Lower leg skin (tissue), 4 donors: ENCODE data around the gene ERMP1. TPM values are rescaled to one million over a fixed set of nuclear protein-coding genes. Genes with fewer than 3 reads are reported as not detected.

Source experiments
- DNase-seq, 2 donors: peaks; one replicate each; pipeline ENCODE4 v3.0.0-alpha.2; 2019; ENCODE audit warnings: low spot score in 2 of 2
- H3K4me3 ChIP-seq: fragments of 200-600 bp; sonication (generic); 2 replicates; pipeline ENCODE4 v1.5.1; 2017; ENCODE audit warnings: mild to moderate bottlenecking, low read depth; ENCODE audit not compliant: poor library complexity, severe bottlenecking
- CTCF ChIP-seq, 3 donors: fragments of 450-650 bp; IDR thresholded peaks; one replicate each; pipeline ENCODE4 v1.5.1; 2016; ENCODE audit warnings: antibody characterized with exemption in 3 of 3, mild to moderate bottlenecking in 3 of 3, moderate library complexity in 2 of 3
- POLR2A ChIP-seq, 2 donors: fragments of 450-650 bp; IDR thresholded peaks; one replicate each; pipeline ENCODE4 v1.6.1; 2016 to 2017; ENCODE audit warnings: antibody characterized with exemption in 2 of 2, mild to moderate bottlenecking in 1 of 2, moderate library complexity in 1 of 2
- WGBS, 2 donors: methylation state at CpG; one replicate each; pipeline ENCODE4 v1.1.5; 2018; 5-methylcytosine and 5-hydroxymethylcytosine counted together
- intact Hi-C: fragments of 100-400 bp; cut with DNase I; formaldehyde crosslinking; loops from one replicate; pipeline ENCODE4 v1.15.0; 2023; ENCODE audit warnings: low total_unique reads
- total RNA-seq, 4 donors: library from RNA; depleted of rRNA; stranded (reverse); fragments of >200 nt; gene quantifications; one replicate each; pipeline ENCODE4 v1.1.0, GENCODE V29; 2016

Gene ERMP1
- total RNA-seq, 4 donors from 2014 or later = 16.4 to 24.6 (median 21.7) TPM

DNA sequence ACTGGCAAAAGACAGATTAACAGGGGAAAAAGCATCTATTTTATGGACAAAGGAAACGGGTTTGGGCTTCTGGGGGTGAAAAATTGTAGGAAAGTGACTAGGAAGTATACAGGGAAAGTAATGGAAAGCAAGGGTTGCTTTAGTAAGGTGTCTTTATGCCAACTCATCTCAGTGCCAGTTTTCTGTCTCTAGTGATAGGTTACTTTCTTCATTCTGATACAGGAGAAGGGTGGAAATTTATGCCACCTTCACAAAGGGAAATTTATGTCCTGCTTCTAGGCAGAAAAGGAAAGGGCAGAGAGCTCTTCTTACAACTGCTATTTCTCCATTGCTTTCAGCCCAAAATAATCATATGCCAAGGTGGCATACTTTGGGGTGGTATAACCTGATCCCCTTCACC is 20.1 kb upstream of the ERMP1 start:
- WGBS, 2 donors = 74 to 77% methylated on average over 1 of the region's 1 CpG
- intact Hi-C loops = no loop called here
- TF ChIP-seq POLR2A (IDR thresholded peaks at IDR 0.05) = no peak
- TF ChIP-seq CTCF (IDR thresholded peaks at IDR 0.05) = no peak
- DNase-seq = no peak
- no peak overlapping the region for H3K4me3 ChIP-seq

GRCh38 chr9:5851445-5851844 is 18.5 kb upstream of the ERMP1 start:
- no peak for TF ChIP-seq POLR2A (IDR thresholded peaks at IDR 0.05)
- TF ChIP-seq CTCF (IDR thresholded peaks at IDR 0.05) = no peak
- DNase-seq = no peak
- 47 to 49% methylated on average over 2 of the region's 2 CpGs for WGBS, 2 donors
- intact Hi-C loops = no loop called here
- H3K4me3 ChIP-seq = no peak overlapping the region

DNA sequence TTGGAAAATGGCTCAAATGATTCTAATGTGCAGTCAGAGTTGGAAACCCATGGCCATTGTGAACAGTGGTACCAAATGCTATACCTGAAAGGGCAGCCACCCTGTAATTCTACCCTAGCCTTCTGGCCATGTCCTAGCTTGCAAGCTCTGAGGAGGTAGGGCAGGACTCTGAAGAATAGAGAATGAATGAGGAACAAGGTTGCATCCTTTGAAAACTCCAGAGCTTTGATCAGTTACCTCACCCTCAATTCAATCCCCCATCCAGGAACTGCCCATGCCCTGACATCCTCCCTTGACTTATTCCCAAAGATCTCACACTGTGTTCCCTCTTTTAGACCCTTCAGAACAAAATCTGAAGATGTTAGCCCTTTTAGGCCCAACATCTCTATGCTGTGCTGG is 17.8 kb upstream of the ERMP1 start:
- TF ChIP-seq POLR2A (IDR thresholded peaks at IDR 0.05) (no peak), CTCF (IDR thresholded peaks at IDR 0.05) (no peak)
- intact Hi-C loops = no loop called here
- no peak overlapping the region for H3K4me3 ChIP-seq
- no peak for DNase-seq

GRCh38 chr9:5848372-5848882 is 15.5 kb upstream of the ERMP1 start:
- intact Hi-C loops = no loop called here
- DNase-seq = no peak
- TF ChIP-seq CTCF (IDR thresholded peaks at IDR 0.05) (no peak), POLR2A (IDR thresholded peaks at IDR 0.05) (no peak)
- no peak overlapping the region for H3K4me3 ChIP-seq
- 91 to 95% methylated on average over 3 of the region's 3 CpGs for WGBS, 2 donors

DNA sequence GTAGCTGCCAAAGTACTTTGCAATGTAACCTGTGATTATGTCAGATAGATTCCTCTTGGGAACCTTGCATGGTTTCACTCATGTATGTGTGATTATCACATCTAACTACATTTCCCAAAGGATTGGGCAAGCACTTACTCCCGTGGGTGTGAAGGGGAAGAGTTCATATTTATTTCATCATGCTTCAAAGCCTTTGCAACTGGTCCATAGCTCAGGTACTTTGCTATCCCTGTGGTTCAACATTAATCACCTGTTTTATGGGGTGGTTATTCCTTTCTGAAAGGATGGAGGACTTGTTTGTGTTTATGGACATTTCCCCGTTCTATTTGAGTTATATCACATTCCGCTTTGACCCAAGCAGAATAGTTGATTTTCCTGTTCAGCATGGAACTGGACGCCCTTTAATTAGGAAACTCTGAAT is 13.6 kb upstream of the ERMP1 start:
- WGBS, 2 donors = 70 to 75% methylated on average over 4 of the region's 4 CpGs
- no peak for TF ChIP-seq CTCF (IDR thresholded peaks at IDR 0.05)
- TF ChIP-seq POLR2A (IDR thresholded peaks at IDR 0.05) = no peak
- intact Hi-C loops = no loop called here
- H3K4me3 ChIP-seq = no peak overlapping the region
- no peak for DNase-seq

- DNase-seq = no peak
- TF ChIP-seq POLR2A (IDR thresholded peaks at IDR 0.05) (no peak), CTCF (IDR thresholded peaks at IDR 0.05) (no peak)
- no peak overlapping the region for H3K4me3 ChIP-seq
- 83 to 94% methylated on average over 1 of the region's 1 CpG for WGBS, 2 donors
- intact Hi-C loops = no loop called here
Observed at GRCh38 chr9:5846096-5846495, 13.2 kb upstream of the ERMP1 start.
